Neuronal stem cell (in vitro differentiated cells): ENCODE results near the gene DNM3.

Experiments
- DNase-seq: peaks from one replicate; pipeline ENCODE4 v3.0.0-alpha.2; 2013; ENCODE audit warnings: low spot score
- H2AFZ ChIP-seq: one replicate; pipeline ENCODE4 v1.6.1; 2013; ENCODE audit warnings: mild to moderate bottlenecking, low read length, inconsistent platforms
- H2AK5ac ChIP-seq: 2 replicates; pipeline ENCODE4 v1.6.1; 2013; ENCODE audit warnings: low read depth, mild to moderate bottlenecking, inconsistent platforms, low read length, moderate library complexity, mixed read lengths
- H2BK120ac ChIP-seq: 2 replicates; pipeline ENCODE4 v1.6.1; 2013; ENCODE audit warnings: low read depth, mild to moderate bottlenecking, inconsistent platforms, low read length, moderate library complexity, mixed read lengths
- H2BK12ac ChIP-seq: one replicate; pipeline ENCODE4 v1.6.1; 2013; ENCODE audit warnings: low read length, inconsistent platforms
- H2BK15ac ChIP-seq: 2 replicates; pipeline ENCODE4 v1.6.1; 2013; ENCODE audit warnings: mild to moderate bottlenecking, low read length, inconsistent platforms, mixed read lengths
- H2BK5ac ChIP-seq: one replicate; pipeline ENCODE4 v1.6.1; 2013; ENCODE audit warnings: inconsistent platforms, mild to moderate bottlenecking, low read length, moderate library complexity
- H3K14ac ChIP-seq: one replicate; pipeline ENCODE4 v1.6.1; 2013; ENCODE audit warnings: low read length, inconsistent platforms
- H3K18ac ChIP-seq: 2 replicates; pipeline ENCODE4 v1.6.1; 2013; ENCODE audit warnings: low read length, inconsistent platforms
- H3K23ac ChIP-seq: 2 replicates; pipeline ENCODE4 v1.6.1; 2013; ENCODE audit warnings: low read depth, mild to moderate bottlenecking, mixed read lengths, low read length, inconsistent platforms; ENCODE audit not compliant: poor library complexity
- H3K27ac ChIP-seq: replicated peaks from 3 replicates; pipeline ENCODE4 v1.5.1; 2013; ENCODE audit warnings: low read length, inconsistent platforms
- H3K27me3 ChIP-seq, 3 experiments: 2 replicates each; pipeline ENCODE4 v1.6.1; 2013; ENCODE audit warnings: low read length in 3 of 3, mild to moderate bottlenecking in 2 of 3, inconsistent platforms in 1 of 3, low read depth in 1 of 3, mixed read lengths in 1 of 3, moderate library complexity in 1 of 3; ENCODE audit not compliant: control insufficient read depth in 3 of 3, insufficient read depth in 3 of 3
- H3K36me3 ChIP-seq, 2 donors: replicated peaks in 1 of 2; 2 replicates each; pipeline ENCODE4 v1.6.1; 2013; ENCODE audit warnings: low read length in 2 of 2; ENCODE audit not compliant: control insufficient read depth in 2 of 2, insufficient read depth in 2 of 2
- H3K4ac ChIP-seq: 2 replicates; pipeline ENCODE4 v1.6.1; 2013; ENCODE audit warnings: inconsistent platforms, mild to moderate bottlenecking, low read length, moderate library complexity
- H3K4me1 ChIP-seq, 2 donors: 1 replicate in 1 of 2; 2 replicates in 1 of 2; pipeline ENCODE4 v1.6.1; 2013; ENCODE audit warnings: low read length in 2 of 2, low read depth in 1 of 2; ENCODE audit not compliant: control insufficient read depth in 2 of 2, insufficient read depth in 1 of 2
- H3K4me2 ChIP-seq: one replicate; pipeline ENCODE4 v1.6.1; 2013; ENCODE audit warnings: mild to moderate bottlenecking, low read length, inconsistent platforms; ENCODE audit not compliant: insufficient read depth, poor library complexity, severe bottlenecking
- H3K4me3 ChIP-seq, 2 donors: 2 replicates each; pipeline ENCODE4 v1.5.1; 2013; ENCODE audit warnings: low read length in 2 of 2, mild to moderate bottlenecking in 2 of 2, inconsistent platforms in 1 of 2, moderate library complexity in 1 of 2
- H3K79me1 ChIP-seq: one replicate; pipeline ENCODE4 v1.6.1; 2013; ENCODE audit warnings: low read depth, mild to moderate bottlenecking, inconsistent platforms, low read length, moderate library complexity
- H3K9ac ChIP-seq: one replicate; pipeline ENCODE4 v1.6.1; 2013; ENCODE audit warnings: mild to moderate bottlenecking, low read depth, low read length, inconsistent platforms; ENCODE audit not compliant: poor library complexity
- H3K9me3 ChIP-seq, 2 donors: replicated peaks in 1 of 2; 2 replicates each; pipeline versions ENCODE3 to v1.6.1; 2013; ENCODE audit warnings: low read length in 2 of 2, mild to moderate bottlenecking in 2 of 2, inconsistent platforms in 1 of 2, low read depth in 1 of 2, mixed read lengths in 1 of 2, moderate library complexity in 1 of 2; ENCODE audit not compliant: control insufficient read depth in 2 of 2, insufficient read depth in 1 of 2
- H4K8ac ChIP-seq: one replicate; pipeline ENCODE4 v1.6.1; 2013; ENCODE audit warnings: low read depth, mild to moderate bottlenecking, inconsistent platforms, low read length, moderate library complexity
- H4K91ac ChIP-seq: one replicate; pipeline ENCODE4 v1.6.1; 2013; ENCODE audit warnings: low read length, low read depth, mild to moderate bottlenecking, inconsistent platforms; ENCODE audit not compliant: poor library complexity
- WGBS, 2 donors: extraction: QIAGEN DNeasy Blood & Tissue Kit; methylation state at CpG; one replicate each; pipeline ENCODE4 v1.1.7; 2013; ENCODE audit warnings: missing lambda C conversion rate in 2 of 2, mixed read lengths in 1 of 2; ENCODE audit not compliant: insufficient read length in 2 of 2, insufficient replicate concordance in 1 of 2; ENCODE audit errors: extremely low coverage in 2 of 2; 5-methylcytosine and 5-hydroxymethylcytosine counted together

The DNM3 gene

DNA sequence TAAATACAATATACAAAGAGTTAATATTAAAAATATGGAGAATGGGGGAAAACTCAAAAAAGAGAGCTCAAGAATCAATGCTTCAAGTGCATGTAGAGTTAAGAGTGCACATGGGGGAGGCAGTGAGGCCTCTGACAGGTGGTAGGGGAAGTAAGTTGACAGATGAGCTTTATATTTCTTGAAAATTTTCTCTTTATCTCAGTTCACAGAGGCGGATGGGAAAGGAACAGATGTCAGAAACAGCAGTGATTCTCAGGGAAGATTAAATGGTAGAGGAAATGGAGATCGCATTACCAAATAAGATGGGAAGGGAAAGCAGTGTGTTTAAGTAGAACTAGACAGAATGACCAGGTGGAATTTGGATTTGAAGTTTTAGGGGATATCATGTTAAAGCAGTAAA lies 379.1 kb downstream of the DNM3 start:
- Histone ChIP-seq H3K9ac (no peak overlapping the region), H2AFZ (no peak overlapping the region), H3K18ac (no peak overlapping the region), H2BK5ac (no peak overlapping the region), H3K27ac (no peak overlapping the region), H2BK15ac (no peak overlapping the region), H2BK120ac (no peak overlapping the region), H3K27me3 (no peaks in the 10 kb centered on the region), H3K4me1 (peaks cover 4 to 6% of the 10 kb centered on the region in 2 donors), H2BK12ac (no peak overlapping the region), H3K9me3 (no peaks in the 10 kb centered on the region), H3K4me2 (no peak overlapping the region), H3K36me3 (no peaks in the 10 kb centered on the region), H3K4ac (no peak overlapping the region), H3K23ac (no peak overlapping the region), H2AK5ac (no peak overlapping the region), H4K91ac (no peak overlapping the region), H3K14ac (no peak overlapping the region), H3K4me3 (no peak overlapping the region), H3K79me1 (no peaks in the 10 kb centered on the region), H4K8ac (no peak overlapping the region)
- no peak for DNase-seq
- WGBS, 2 donors = no CpG with 5 or more reads among the region's 2 CpGs

DNA sequence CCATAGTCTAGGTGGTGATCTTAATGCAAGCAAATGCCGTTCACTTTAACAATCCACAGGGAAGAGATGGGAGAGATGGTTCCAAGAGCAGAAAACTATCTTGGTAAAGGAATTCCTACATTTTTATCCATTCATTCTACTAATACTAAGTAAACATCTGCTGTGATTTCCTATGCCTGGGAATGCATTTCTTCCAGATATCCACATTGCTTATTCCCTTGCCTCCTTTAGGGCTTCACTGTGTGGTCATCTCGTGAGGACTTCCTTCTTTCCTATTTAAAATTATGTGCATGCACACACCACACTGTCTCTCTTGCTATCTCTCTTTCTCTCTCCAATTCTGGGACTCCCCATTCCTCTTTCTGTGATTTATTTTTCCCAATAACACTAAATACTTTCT lies 380.1 kb downstream of the DNM3 start:
- Histone ChIP-seq H3K4me2 (no peak overlapping the region), H3K36me3 (no peaks in the 10 kb centered on the region), H3K27ac (no peak overlapping the region), H2BK5ac (no peak overlapping the region), H4K8ac (no peak overlapping the region), H3K4me1 (peaks cover 4 to 6% of the 10 kb centered on the region in 2 donors), H3K23ac (no peak overlapping the region), H3K4ac (no peak overlapping the region), H3K9me3 (no peaks in the 10 kb centered on the region), H2BK12ac (no peak overlapping the region), H3K9ac (no peak overlapping the region), H2AFZ (no peak overlapping the region), H3K14ac (no peak overlapping the region), H2BK15ac (no peak overlapping the region), H2AK5ac (no peak overlapping the region), H3K18ac (no peak overlapping the region), H3K27me3 (no peaks in the 10 kb centered on the region), H3K79me1 (no peaks in the 10 kb centered on the region), H4K91ac (no peak overlapping the region), H2BK120ac (no peak overlapping the region), H3K4me3 (no peak overlapping the region)
- no peak for DNase-seq
- WGBS, 2 donors = no CpG with 5 or more reads among the region's 2 CpGs

DNA sequence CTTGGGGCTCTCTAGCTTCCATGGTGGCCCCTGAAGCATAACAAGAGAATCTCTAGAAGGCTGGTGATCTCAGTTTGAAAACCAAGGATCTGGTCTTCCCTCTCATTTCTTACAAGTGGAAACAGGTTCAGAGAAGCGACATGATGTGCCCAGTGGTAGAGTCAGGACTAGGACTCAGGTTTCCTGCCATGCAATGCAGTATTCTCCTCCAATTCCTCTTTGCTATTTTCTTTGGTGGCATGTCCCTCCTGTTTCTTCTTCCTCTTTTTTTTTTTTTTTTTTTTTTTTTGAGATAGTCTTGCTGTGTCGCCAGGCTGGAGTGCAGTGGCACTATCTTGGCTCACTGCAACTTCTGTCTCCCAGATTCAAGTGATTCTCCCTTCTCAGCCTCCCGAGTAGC lies 383.6 kb downstream of the DNM3 start:
- H2AK5ac ChIP-seq = no peak overlapping the region
- H3K4me2 ChIP-seq = no peak overlapping the region
- H3K23ac ChIP-seq = no peak overlapping the region
- no peaks in the 10 kb centered on the region for H3K4me1 ChIP-seq
- no peak overlapping the region for H2BK120ac ChIP-seq
- no peak overlapping the region for H4K8ac ChIP-seq
- no CpG with 5 or more reads among the region's 3 CpGs for WGBS, 2 donors
- DNase-seq = no peak
- no peak overlapping the region for H3K9ac ChIP-seq
- H3K27me3 ChIP-seq = no peaks in the 10 kb centered on the region
- H2BK5ac ChIP-seq = no peak overlapping the region
- H3K36me3 ChIP-seq = no peaks in the 10 kb centered on the region
- no peaks in the 10 kb centered on the region for H3K9me3 ChIP-seq
- H4K91ac ChIP-seq = no peak overlapping the region
- no peak overlapping the region for H3K18ac ChIP-seq
- H3K79me1 ChIP-seq = no peaks in the 10 kb centered on the region
- no peak overlapping the region for H3K14ac ChIP-seq
- no peak overlapping the region for H3K27ac ChIP-seq
- H2BK15ac ChIP-seq = no peak overlapping the region
- no peak overlapping the region for H2BK12ac ChIP-seq
- H3K4ac ChIP-seq = no peak overlapping the region
- no peak overlapping the region for H2AFZ ChIP-seq
- H3K4me3 ChIP-seq = no peak overlapping the region

DNA sequence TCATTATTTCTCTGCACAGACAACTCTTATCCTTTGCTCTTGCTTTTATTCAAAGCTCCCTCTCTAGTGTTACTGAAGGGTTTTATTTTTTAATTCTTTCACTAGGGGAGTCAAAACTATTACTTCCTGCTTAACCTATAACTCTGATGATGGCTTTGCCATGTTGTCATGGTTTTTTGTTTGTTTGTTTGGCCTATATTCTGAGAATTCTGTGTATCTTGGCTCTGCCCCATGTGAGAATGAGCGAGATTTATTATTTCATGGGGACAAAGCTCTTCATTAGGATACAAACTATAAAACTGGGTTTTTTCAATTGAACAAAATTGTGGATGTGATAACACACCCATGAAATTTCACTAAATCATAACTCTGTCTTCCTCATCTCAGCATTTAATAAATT lies 388.6 kb downstream of the DNM3 start:
- Histone ChIP-seq H3K4me1 (no peaks in the 10 kb centered on the region), H2BK120ac (no peak overlapping the region), H3K4me3 (no peak overlapping the region), H3K4me2 (no peak overlapping the region), H3K18ac (no peak overlapping the region), H3K27me3 (no peaks in the 10 kb centered on the region), H3K14ac (no peak overlapping the region), H3K36me3 (no peaks in the 10 kb centered on the region), H2AFZ (no peak overlapping the region), H3K23ac (no peak overlapping the region), H4K91ac (no peak overlapping the region), H3K9me3 (no peaks in the 10 kb centered on the region), H3K4ac (no peak overlapping the region), H2AK5ac (no peak overlapping the region), H3K27ac (no peak overlapping the region), H3K79me1 (no peaks in the 10 kb centered on the region), H4K8ac (no peak overlapping the region), H2BK15ac (no peak overlapping the region), H3K9ac (no peak overlapping the region), H2BK5ac (no peak overlapping the region), H2BK12ac (no peak overlapping the region)
- no CpG with 5 or more reads among the region's 1 CpG for WGBS, 2 donors
- DNase-seq = no peak
